GM23338 (cell line): ENCODE results near the gene IGSF6. TPM values are rescaled to one million over a fixed set of nuclear protein-coding genes. Genes with fewer than 3 reads are reported as not detected.

Source experiments
- ATAC-seq: fragments of 200-7000 bp; cut with Tn5 transposase; 3 replicates; pipeline ENCODE4 v1.9.1; 2020
- DNase-seq: peaks from one replicate; pipeline ENCODE4 v3.0.0-alpha.2; 2015; ENCODE audit warnings: low spot score
- H2AFZ ChIP-seq: fragments of 200-600 bp; sonication (generic); 2 replicates; pipeline ENCODE4 v1.8.0; 2016; ENCODE audit warnings: antibody characterized with exemption, mild to moderate bottlenecking, moderate library complexity
- H3F3A ChIP-seq: fragments of 200-600 bp; sonication (generic); replicated peaks from 2 replicates; pipeline ENCODE4 v1.8.0; 2017; ENCODE audit warnings: antibody characterized with exemption, mixed run types, low read depth
- H3K27ac ChIP-seq: fragments of 200-600 bp; sonication (generic); 2 replicates; pipeline ENCODE4 v1.6.1; 2016; ENCODE audit warnings: low read depth
- H3K27me3 ChIP-seq: fragments of 200-600 bp; sonication (generic); 2 replicates; pipeline ENCODE4 v1.8.0; 2016; ENCODE audit warnings: mild to moderate bottlenecking, mixed run types, moderate library complexity; ENCODE audit not compliant: insufficient read depth
- H3K36me3 ChIP-seq: fragments of 200-600 bp; sonication (generic); 2 replicates; pipeline ENCODE4 v1.8.0; 2016; ENCODE audit warnings: mild to moderate bottlenecking; ENCODE audit not compliant: insufficient read depth
- H3K4me1 ChIP-seq: fragments of 200-600 bp; sonication (generic); 2 replicates; pipeline ENCODE4 v1.8.0; 2016; ENCODE audit warnings: mild to moderate bottlenecking, moderate library complexity; ENCODE audit not compliant: insufficient read depth
- H3K4me2 ChIP-seq: fragments of 200-600 bp; sonication (generic); 2 replicates; pipeline ENCODE4 v1.7.1; 2017; ENCODE audit warnings: mixed run types
- H3K4me3 ChIP-seq: fragments of 200-600 bp; sonication (generic); 2 replicates; pipeline ENCODE4 v1.6.1; 2016; ENCODE audit warnings: mixed run types
- H3K79me2 ChIP-seq: fragments of 200-600 bp; sonication (generic); replicated peaks from 2 replicates; pipeline ENCODE4 v1.8.0; 2017; ENCODE audit warnings: mild to moderate bottlenecking; ENCODE audit not compliant: insufficient read depth
- H3K9me2 ChIP-seq: fragments of 200-600 bp; sonication (generic); 2 replicates; pipeline ENCODE4 v1.8.0; 2017; ENCODE audit not compliant: insufficient read depth
- H4K20me1 ChIP-seq: fragments of 200-600 bp; sonication (generic); replicated peaks from 2 replicates; pipeline ENCODE4 v1.8.0; 2017; ENCODE audit warnings: mild to moderate bottlenecking; ENCODE audit not compliant: insufficient read depth
- H3K27ac Mint-ChIP-seq: 2 replicates; pipeline ENCODE4 v1.8.0; 2020; ENCODE audit warnings: inconsistent platforms, mild to moderate bottlenecking, moderate library complexity, mixed read lengths
- H3K27me3 Mint-ChIP-seq: 3 replicates; pipeline ENCODE4 v1.8.0; 2022; ENCODE audit warnings: low read depth, mild to moderate bottlenecking, moderate library complexity, mixed read lengths, inconsistent platforms; ENCODE audit not compliant: insufficient read depth, poor library complexity
- H3K36me3 Mint-ChIP-seq: 3 replicates; pipeline ENCODE4 v1.8.0; 2021; ENCODE audit warnings: low read depth, mild to moderate bottlenecking, inconsistent platforms, moderate library complexity, mixed read lengths
- H3K4me1 Mint-ChIP-seq: 3 replicates; pipeline ENCODE4 v1.8.0; 2020; ENCODE audit warnings: mild to moderate bottlenecking, inconsistent platforms, mixed read lengths
- H3K4me3 Mint-ChIP-seq: 3 replicates; pipeline ENCODE4 v1.8.0; 2021; ENCODE audit warnings: moderate library complexity, mild to moderate bottlenecking, inconsistent platforms, mixed read lengths
- H3K9me3 Mint-ChIP-seq: 3 replicates; pipeline ENCODE4 v1.8.0; 2020; ENCODE audit warnings: moderate library complexity, mild to moderate bottlenecking, inconsistent platforms, mixed read lengths
- ETS1 ChIP-seq: IDR thresholded peaks from 2 replicates; pipeline ENCODE4 v1.6.1; 2016; ENCODE audit warnings: antibody characterized with exemption
- NANOG ChIP-seq: IDR thresholded peaks from 2 replicates; pipeline ENCODE4 v1.6.1; 2016; ENCODE audit warnings: antibody characterized with exemption, borderline replicate concordance
- POLR2AphosphoS5 ChIP-seq: IDR thresholded peaks from 2 replicates; pipeline ENCODE4 v1.6.1; 2016; ENCODE audit warnings: antibody characterized with exemption, low read depth
- STAT1 ChIP-seq: IDR thresholded peaks from one replicate; pipeline ENCODE4 v1.6.1; 2016; ENCODE audit warnings: antibody characterized with exemption; ENCODE audit not compliant: unreplicated experiment
- ZNF331 ChIP-seq: fragments of 250-450 bp; sonication (Bioruptor Pico); IDR thresholded peaks from 2 replicates; pipeline ENCODE4 v1.5.0; 2020; ENCODE audit warnings: low read depth, mild to moderate bottlenecking, moderate library complexity
- ZNF462 ChIP-seq: fragments of 250-450 bp; sonication (Bioruptor Pico); IDR thresholded peaks from 2 replicates; pipeline ENCODE4 v1.5.0; 2020; ENCODE audit warnings: mild to moderate bottlenecking, moderate library complexity
- polyA plus RNA-seq: library from polyadenylated mRNA; unstranded; fragments of >200 nt; fragmentation: Nextera tagmentation; extraction: Ambion mirVana; gene quantifications from 2 replicates; pipeline ENCODE4 v1.2.1, GENCODE V29; 2016
- total RNA-seq: library from RNA; depleted of rRNA; stranded (reverse); fragments of >200 nt; shearing (Covaris generic); gene quantifications from 2 replicates; pipeline ENCODE4 v1.2.3, GENCODE V29; 2014
- TF ChIP-seq, protein P1 (sequence below): IDR thresholded peaks from one replicate; pipeline ENCODE4 v1.6.1; 2018; ENCODE audit warnings: antibody characterized with exemption; ENCODE audit not compliant: unreplicated experiment

IGSF6 gene
- total and polyA plus RNA-seq, 2 experiments from 2014 or later: 0.19 TPM; not detected in 1

- Histone ChIP-seq H2AFZ (no peak overlapping the region), H3K4me2 (no peak overlapping the region), H3K27ac (no peak overlapping the region), H3K79me2 (peaks cover 44% of the 10 kb centered on the region), H3K27me3 (no peaks in the 10 kb centered on the region), H3K4me3 (no peak overlapping the region), H3K36me3 (no peaks in the 10 kb centered on the region), H4K20me1 (peaks cover 7% of the 10 kb centered on the region), H3K4me1 (no peaks in the 10 kb centered on the region), H3K9me2 (no peaks in the 10 kb centered on the region), H3F3A (no peaks in the 10 kb centered on the region)
- Mint-ChIP-seq H3K9me3 (no peaks in the 10 kb centered on the region), H3K36me3 (no peaks in the 10 kb centered on the region), H3K4me3 (no peak overlapping the region), H3K4me1 (peaks cover 3% of the 10 kb centered on the region; the same call in 1 of the 3 replicates), H3K27me3 (no peaks in the 10 kb centered on the region), H3K27ac (no peak overlapping the region)
- no peak for DNase-seq
- no peak for TF ChIP-seq POLR2AphosphoS5
- TF ChIP-seq, protein P1, sequence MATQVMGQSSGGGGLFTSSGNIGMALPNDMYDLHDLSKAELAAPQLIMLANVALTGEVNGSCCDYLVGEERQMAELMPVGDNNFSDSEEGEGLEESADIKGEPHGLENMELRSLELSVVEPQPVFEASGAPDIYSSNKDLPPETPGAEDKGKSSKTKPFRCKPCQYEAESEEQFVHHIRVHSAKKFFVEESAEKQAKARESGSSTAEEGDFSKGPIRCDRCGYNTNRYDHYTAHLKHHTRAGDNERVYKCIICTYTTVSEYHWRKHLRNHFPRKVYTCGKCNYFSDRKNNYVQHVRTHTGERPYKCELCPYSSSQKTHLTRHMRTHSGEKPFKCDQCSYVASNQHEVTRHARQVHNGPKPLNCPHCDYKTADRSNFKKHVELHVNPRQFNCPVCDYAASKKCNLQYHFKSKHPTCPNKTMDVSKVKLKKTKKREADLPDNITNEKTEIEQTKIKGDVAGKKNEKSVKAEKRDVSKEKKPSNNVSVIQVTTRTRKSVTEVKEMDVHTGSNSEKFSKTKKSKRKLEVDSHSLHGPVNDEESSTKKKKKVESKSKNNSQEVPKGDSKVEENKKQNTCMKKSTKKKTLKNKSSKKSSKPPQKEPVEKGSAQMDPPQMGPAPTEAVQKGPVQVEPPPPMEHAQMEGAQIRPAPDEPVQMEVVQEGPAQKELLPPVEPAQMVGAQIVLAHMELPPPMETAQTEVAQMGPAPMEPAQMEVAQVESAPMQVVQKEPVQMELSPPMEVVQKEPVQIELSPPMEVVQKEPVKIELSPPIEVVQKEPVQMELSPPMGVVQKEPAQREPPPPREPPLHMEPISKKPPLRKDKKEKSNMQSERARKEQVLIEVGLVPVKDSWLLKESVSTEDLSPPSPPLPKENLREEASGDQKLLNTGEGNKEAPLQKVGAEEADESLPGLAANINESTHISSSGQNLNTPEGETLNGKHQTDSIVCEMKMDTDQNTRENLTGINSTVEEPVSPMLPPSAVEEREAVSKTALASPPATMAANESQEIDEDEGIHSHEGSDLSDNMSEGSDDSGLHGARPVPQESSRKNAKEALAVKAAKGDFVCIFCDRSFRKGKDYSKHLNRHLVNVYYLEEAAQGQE: no peak
- TF ChIP-seq ZNF462: no peak
- no peak for TF ChIP-seq ETS1
- no peak for TF ChIP-seq STAT1
- no peak for TF ChIP-seq ZNF331 (CRISPR knock-in tag)
- no peak for TF ChIP-seq NANOG
- ATAC-seq: no peak
Observed at GRCh38 chr16:21646091-21646490, 6.3 kb downstream of the IGSF6 start.
